Stimulated activated CD8-positive, alpha-beta memory T cell treated with anti-CD3 and anti-CD28 coated beads, Interleukin-4, amount 100 ng/mL, for 4 hours (primary cell): ENCODE results near the gene BTNL3.
"Not testable (repeated sequence)": the region's sequence is repeated elsewhere in the genome, so short reads cannot be mapped to it uniquely, and the experiment has no call there.

ENCODE experiments used
- DNase-seq, 2 donors: peaks; one replicate each; pipeline ENCODE4 v3.0.0-alpha.2; 2020; ENCODE audit warnings: low read depth in 2 of 2, low spot score in 1 of 2

BTNL3 gene

DNA sequence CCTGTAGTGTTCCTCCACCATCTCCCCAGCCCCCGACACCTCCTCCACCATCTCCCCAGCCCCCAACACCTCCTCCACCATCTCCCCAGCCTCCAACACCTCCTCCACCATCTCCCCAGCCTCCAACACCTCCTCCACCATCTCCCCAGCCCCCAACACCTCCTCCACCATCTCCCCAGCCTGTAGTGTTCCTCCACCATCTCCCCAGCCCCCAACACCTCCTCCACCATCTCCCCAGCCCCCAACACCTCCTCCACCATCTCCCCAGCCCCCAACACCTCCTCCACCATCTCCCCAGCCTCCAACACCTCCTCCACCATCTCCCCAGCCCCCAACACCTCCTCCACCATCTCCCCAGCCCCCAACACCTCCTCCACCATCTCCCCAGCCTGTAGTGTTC, 57.2 kb downstream of the BTNL3 start:
- not testable (repeated sequence) for DNase-seq

DNA sequence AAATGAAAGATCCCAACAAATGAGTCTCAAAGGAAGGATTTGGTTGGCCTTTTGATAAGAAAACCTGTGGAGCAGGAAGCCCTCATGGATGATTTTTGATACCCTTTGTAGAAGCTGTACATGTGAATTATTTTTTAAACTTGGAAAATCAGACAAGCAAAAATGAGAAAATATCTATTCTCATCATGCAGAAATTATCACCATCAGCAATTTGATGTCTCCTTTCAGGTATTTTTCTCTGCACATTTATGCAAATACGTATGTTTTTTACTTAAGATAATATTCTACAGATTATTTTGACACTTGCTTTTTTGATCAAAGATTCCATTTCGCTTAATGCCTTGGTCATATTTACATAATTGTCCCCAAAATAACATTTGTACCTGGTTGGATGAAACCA, 58.6 kb downstream of the BTNL3 start:
- DNase-seq: no peak

DNA sequence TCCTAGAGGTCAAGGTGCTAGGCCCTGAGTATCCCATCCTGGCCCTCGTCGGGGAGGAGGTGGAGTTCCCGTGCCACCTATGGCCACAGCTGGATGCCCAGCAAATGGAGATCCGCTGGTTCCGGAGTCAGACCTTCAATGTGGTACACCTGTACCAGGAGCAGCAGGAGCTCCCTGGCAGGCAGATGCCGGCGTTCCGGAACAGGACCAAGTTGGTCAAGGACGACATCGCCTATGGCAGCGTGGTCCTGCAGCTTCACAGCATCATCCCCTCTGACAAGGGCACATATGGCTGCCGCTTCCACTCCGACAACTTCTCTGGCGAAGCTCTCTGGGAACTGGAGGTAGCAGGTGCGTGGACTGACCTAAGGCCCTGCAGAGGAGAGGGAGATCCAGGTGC, 59.3 kb downstream of the BTNL3 start:
- no peak for DNase-seq

DNA sequence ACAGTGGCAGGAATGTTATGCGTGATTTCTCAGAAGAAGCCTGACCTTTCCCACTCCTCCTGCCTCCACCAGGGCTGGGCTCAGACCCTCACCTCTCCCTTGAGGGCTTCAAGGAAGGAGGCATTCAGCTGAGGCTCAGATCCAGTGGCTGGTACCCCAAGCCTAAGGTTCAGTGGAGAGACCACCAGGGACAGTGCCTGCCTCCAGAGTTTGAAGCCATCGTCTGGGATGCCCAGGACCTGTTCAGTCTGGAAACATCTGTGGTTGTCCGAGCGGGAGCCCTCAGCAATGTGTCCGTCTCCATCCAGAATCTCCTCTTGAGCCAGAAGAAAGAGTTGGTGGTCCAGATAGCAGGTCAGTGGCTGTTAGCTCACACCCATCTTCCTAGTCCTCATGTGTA, 61.4 kb downstream of the BTNL3 start:
- no peak for DNase-seq

DNA sequence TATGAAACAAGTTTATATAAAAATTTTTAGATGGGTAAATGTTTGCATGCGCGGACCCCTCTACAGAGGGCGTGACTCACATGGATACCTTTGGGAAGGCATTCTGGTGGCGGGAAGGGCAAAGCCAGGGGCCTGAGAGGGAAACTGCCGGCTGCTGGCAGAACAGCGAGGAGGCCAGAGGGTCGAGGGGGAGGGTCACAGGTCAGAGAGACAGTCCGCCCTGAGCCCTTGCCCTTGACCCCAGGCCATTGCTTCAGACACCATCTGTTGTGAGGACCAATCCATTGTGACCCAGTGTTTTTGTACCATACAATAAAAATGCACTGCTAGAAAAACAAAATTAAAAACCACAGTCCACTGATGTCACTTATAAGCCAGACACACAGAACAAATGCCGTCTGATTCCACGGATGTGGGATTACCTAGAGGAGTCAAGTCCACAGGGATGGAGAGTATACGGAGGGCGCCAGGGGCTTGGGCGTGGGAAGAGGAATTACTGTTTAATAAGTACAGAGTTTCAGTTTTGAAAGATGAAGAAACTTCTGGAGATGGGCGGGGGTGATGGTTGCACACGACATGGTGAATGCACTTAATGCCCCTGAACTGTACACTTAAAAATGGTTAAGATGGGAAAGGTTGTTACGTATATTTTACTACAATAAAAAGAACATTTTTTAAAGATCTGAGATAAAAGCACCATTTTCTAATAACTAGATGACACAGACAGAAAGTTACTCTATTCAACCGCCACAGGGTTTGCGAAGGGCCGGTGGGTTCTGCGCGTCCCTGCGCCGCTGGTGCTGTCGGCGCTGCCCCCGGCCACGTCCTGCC, 63.4 kb downstream of the BTNL3 start:
- no peak for DNase-seq

DNA sequence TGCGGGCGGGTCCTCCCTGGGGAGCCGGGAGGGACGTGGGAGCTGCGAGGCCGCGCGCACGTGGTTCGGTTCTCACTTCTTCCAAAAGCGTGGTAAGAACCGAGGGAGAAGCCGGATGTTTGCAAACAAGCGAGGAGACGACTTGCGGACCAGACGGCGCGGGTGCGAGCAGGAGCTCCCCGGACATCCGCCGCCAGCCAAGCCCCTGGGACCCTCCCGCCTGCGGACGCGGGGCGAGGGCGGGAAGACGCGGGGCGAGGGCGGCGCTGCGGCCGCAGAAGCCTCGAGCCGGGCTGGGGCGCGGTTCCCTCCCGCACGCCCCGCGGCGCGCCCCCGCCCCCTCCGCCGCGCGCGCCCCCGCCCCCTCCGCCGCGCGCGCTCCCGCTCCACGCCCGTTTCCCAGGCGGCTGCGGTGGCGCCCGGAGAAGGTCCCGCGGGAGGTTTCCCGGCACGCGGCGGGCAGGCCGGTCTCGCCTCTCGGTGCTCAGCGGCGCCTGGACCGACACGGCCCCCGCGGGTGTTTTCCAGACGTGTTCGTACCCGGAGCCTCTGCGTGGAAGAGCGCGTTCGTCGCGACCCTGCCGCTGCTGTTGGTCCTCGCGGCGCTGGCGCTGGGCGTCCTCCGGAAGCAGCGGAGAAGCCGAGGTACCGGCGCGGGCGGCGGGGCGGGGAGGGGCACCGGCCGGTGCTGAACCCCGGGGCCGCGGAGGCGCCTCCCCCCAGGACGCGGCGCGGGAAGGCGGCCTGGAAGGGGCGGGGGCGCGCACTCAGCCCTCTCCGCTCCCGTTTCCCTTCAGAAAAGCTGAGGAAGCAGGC, 64.2 kb downstream of the BTNL3 start:
- DNase-seq: no peak

DNA sequence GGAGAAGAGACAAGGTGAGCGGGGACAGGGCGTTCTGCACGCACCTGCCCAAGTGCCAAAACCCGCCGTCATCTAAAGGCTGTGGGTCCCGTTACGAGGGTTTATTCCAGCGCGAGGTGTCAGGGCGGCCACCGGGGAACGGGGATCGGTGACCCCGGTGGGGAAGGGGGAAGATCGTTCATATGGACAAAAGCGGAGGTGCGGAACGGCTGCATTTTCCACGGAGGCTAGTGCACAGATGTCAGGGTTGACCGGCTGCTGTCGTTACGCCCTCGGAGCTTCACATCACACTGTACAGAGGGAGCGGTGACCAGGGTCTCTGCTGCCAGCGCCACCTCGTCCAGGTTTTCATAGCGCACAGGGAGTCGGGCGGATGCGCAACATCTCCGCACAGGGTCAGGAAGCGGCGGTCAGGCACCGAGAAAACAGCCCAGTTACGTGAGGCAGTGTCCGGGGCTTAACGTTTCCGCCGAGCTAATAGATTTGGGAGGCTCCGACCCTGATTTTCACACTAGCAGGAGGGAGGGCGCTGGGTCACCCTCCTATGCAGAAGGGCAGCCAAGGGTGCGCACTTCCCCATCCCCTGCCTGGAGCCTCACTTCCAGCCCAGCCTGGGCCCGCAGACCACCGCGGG, 65.0 kb downstream of the BTNL3 start:
- no peak for DNase-seq

DNA sequence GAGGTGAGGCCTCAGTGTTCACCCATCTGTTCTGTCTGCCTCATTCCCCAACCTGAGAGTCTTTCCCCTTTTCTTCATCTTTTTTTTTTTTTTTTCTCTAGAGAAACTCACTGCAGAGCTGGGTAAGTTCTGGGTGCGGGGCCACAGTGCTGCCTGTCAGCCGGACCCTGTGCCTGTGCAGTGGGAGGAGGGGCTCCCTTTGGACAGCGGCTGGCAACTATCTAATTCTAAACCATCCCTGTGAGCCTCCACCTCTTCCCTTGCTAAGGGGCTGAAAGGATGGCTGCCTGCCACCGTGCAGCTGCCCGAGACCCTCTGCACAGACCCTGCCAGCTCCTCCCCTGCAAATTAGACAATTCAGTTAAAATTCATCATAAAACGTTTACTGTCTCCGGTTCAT, 65.5 kb downstream of the BTNL3 start:
- DNase-seq: no peak

DNA sequence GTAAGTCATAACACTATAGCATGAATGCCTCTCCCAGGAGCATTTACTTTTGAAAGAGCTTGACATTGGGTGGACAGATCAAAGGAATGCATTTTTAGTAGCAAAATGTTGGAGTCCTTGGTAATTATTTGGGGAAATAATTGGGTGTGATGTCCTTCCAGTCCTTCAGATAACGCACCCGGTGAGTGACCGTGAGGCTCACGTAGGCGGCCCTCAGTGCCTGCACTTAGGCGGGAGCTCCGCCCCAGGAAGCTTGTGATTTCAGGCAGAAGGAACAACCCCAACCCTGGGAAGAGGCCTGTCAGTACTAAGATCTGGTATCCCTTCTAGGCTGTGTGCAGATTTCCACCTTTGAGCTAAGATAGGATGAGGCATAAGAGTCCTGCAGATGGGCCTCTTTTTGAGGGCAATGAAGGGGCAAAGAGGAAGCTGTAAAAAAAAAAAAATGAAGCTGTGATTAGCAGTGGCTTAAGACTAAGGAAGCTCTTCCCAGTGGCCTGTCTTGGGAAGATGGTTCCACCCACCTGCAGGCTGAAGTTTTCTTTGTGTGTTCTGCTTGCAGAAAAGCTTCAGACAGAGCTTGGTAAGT, 66.3 kb downstream of the BTNL3 start:
- no peak for DNase-seq
